GM10266 (cell line): Measurements from ENCODE around the gene OR6Q1.

Source experiments
- DNase-seq: peaks from one replicate; pipeline ENCODE4 v3.0.0; 2012; ENCODE audit errors: extremely low spot score
- TF ChIP-seq, protein P1 (sequence below): IDR thresholded peaks from 2 replicates; pipeline ENCODE4 v1.5.1; 2012; ENCODE audit warnings: mild to moderate bottlenecking, low read depth; ENCODE audit not compliant: control insufficient read depth, insufficient read depth; ENCODE audit errors: missing control alignments

The OR6Q1 gene

DNA sequence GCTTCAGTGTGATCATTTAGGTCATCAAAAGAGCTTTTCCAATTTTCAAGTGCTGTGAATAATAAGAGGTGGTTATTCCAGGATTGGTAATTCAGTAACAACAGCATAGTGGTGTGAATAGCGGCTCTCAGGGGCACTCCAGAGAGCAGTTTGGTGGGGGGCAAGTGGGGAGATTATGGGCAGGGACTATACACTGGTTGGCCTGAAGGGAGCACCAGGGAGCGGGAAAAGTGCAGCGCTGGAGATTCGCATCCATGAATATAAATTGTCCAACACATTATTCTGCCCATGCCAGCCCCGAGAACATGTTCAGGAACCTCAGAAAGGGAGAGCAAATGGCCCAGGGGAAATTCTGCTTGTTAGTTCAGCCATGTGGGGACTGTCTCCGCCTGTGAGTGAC is 37.9 kb downstream of the OR6Q1 start:
- DNase-seq = no peak
- TF ChIP-seq, protein P1, sequence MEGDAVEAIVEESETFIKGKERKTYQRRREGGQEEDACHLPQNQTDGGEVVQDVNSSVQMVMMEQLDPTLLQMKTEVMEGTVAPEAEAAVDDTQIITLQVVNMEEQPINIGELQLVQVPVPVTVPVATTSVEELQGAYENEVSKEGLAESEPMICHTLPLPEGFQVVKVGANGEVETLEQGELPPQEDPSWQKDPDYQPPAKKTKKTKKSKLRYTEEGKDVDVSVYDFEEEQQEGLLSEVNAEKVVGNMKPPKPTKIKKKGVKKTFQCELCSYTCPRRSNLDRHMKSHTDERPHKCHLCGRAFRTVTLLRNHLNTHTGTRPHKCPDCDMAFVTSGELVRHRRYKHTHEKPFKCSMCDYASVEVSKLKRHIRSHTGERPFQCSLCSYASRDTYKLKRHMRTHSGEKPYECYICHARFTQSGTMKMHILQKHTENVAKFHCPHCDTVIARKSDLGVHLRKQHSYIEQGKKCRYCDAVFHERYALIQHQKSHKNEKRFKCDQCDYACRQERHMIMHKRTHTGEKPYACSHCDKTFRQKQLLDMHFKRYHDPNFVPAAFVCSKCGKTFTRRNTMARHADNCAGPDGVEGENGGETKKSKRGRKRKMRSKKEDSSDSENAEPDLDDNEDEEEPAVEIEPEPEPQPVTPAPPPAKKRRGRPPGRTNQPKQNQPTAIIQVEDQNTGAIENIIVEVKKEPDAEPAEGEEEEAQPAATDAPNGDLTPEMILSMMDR = no peak

DNA sequence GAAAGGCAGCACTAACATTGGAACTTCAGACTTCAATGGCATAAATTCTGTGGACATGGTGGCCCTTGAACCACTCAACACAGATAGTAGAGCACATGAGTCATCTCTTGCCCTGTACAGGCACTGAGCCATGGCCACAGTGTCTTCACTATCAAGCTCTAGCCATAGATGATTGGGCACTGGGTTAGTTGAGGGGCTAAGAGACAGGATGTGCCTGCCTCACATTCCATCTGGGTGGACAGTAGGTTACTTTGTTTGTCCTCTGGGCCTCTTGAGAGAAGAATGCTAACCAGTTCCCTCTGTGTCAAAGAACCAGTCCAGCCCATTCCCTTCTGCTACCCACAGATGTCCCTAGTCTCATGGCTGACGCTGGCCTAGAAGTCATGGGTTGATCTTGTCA is 39.8 kb downstream of the OR6Q1 start:
- TF ChIP-seq, protein P1 = no peak
- no peak for DNase-seq

DNA sequence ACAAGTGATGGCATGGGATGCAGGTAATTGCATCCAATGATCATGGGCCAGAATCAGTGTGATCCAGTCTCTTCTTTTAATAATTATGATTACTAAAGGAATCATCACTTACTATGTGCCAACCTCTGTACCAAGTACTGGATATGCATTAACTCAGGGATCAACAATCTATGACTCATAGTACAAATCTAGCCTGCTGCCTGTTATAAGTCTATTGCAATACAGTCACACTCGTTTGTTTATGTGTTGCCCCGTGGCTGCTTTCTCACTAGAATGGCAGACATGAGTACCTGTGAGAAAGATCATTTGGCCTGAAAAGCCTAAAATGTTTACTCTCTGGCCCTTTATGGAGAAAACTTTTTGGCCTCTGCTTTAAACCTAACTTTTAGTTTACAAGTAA is 45.0 kb downstream of the OR6Q1 start:
- TF ChIP-seq, protein P1 = no peak
- no peak for DNase-seq
